HG03045 (cell line): ENCODE results near the gene SLX4IP.

ENCODE experiments used
- ATAC-seq: cut with Tn5 transposase; IDR thresholded peaks from one replicate; pipeline ENCODE4 v1.9.1; 2021; ENCODE audit warnings: mild to moderate bottlenecking, moderate library complexity; ENCODE audit not compliant: unreplicated experiment

SLX4IP gene

DNA sequence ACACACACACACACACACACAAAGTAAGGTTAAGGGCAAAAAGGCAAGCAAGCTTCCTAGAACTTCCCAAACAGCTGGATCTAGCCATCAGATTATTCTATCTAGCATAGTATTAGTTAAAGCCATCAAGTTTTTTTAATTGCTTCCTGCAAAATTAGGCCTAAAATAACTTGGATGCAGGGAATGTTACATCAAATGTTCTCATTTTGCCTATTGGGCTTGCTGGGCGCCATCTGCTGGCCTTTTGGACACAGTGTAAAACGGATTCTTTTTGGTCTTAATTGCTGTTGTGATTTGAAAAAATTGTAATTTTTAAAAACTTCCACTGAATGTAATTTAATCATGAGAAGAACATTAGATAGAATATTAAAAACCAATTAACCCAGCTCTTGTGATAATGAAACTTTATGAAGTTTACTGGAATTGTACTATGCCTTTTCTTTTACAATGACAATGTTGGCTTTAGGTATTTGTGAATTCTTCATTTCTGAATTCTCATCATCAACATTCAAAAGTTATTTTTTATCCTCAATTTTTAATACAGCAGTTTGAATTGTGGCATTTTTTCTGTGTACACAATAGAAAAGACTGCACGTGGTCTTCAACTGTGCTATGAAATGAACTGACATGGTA is 7.9 kb upstream of the SLX4IP start:
- ATAC-seq: no peak

DNA sequence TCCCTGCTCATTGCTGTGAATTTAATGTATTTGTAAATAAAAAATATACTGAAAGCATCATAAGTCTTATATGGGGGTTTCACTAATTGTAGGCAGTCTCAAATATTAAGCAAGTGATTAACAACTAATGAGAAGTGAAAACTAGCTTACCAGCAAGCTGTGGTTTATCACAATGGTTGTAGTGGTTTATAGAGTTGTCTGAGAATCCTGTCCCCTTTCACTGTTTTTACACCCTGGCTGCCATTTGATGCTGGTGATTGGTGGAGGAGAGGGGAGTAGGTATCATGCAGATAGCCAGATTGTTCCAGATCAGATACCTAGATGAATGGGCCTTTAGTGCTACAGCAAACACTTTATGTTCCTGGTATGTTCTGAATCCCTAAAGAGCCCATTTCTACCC is 7.1 kb upstream of the SLX4IP start:
- ATAC-seq: no peak

DNA sequence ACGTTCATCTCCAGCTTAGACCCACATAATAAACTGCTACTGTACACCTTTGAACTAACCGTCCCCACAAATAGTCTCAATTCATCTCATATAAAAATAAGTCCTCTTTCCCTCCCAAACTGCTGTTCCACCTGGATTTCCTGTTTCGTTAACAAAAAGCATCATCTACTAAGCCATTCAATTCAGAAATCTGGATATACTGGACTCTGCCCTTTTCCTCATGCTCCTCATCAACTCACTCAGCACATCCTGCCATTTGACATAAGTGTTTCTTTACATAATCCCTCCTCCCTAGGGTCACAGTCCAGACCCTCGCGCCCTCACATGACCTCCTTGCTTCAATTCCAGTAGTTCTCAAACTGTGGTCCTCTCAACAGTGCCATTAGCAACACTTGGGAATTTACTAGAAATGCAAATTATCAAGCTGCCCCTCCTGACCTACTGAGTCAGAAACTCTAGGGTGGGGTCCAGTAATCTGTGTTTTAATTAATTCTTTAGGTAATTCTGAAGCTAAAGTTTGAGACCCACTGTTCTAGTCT is 5.6 kb upstream of the SLX4IP start:
- no peak for ATAC-seq

DNA sequence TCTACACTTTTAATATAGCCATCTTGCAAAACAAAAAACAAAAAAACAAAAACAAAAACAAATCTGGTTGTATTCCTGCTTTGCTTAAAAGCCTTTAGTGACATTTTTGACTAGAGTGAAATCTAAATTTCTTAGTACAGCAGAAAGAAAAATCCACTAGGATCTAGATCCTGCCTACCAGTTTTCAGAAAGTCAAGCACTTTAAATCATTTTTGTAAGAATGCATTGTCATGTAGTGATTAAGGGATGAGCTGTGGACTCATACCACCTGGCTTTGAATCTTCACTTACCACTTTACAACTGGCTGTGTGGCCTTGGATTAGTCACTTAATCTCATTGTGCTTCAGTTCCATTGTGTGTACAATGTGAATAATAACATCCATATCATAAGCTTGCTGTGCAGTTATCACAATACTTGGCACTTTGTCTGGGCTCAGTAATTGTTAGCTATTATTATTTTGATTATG is 5.1 kb upstream of the SLX4IP start:
- ATAC-seq: no peak

- no peak for ATAC-seq
Observed at GRCh38 chr20:10430704-10431103, 4.4 kb upstream of the SLX4IP start.

DNA sequence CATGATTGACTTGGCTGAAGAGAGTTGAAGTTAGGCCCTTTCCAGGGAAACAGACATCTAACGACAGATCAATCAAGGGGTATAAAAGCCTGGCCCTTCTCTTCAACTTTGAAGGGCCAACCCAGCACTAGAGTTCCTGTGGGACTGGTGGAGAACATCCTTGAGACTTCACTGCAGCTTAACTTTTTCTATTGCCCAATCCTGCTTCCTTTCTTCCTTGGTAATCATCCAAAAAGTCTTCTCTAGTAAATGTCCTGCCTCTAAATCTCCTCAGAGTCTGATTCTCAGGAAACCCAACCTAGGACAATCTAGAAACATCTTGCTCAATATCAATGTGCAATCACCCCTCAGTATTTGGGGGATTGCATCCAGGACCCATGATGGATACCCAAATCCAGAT is 3.0 kb upstream of the SLX4IP start:
- no peak for ATAC-seq

DNA sequence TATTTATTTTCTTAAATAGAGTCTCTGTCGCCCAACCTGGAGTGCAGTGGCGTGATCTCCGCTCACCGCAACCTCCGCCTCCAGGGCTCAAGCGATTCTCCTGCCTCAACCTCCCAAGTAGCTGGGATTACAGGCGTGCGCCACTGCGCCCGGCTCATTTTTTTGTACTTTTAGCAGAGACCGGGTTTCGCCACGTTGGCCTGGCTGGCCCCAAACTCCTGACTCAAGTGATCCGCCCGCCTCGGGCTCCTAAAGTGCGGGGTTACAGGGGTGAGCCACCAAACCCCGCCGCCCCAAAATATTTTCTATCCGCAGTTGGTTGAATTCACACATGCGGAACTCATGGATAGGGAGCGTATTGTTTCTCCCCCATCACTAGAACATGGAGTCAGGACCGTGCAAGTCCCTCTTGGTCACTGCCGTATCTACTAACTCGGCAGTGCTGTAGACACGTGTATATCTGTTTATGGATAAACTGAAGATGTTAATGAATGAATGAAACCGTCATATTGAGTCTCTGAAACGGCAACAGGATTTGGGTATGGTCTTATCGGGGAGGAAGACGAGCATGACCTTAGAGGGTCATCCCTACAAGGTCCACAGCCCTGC is 2.0 kb upstream of the SLX4IP start:
- no peak for ATAC-seq

DNA sequence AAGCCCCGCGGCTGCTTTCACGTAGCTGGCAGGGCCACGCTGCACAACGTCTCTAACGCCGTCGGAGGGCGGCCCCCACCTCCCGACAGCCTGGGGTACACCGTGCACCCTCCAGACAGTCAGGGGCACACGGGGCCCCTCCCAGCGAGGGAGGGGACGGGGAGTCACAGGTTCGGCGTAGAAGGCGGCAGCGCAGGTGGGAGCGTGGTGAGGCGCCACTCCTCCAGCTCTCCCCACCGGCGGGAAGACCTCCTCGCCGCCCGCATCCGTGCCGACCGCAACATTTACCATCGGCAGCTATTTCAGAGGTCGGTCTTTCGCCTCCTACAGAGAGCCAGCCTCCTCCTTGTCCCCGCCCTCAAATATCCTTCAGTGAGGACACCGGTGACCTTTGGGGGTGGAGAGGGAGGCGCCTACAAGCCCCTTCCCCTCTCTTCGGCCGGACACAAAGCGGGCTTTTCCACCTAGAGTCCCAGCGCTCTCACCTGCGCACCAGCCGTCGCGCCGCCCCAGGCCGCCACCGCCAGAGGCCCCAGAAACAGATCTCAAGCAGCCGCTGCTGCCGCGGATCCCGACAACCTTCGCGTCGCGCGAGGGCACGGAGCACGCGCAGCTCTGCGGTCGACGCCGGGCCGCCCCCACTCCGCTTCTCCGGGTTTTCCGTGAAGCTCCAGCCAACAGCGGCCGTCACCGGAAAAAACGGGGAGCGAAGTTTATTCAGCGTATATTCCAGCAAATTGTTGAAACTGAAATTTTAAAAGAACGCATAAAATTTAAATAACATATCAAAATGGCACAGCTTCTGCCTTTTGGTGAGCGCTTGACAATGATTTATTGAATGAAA is 1.3 kb upstream of the SLX4IP start, which contains the start of gene MKKS:
MKKS (minus strand) TSS at position 600 of the 844 bp plus-strand sequence. CDS start 20,708 bp downstream, outside the sequence.
- peak; percentile 69 for ATAC-seq

DNA sequence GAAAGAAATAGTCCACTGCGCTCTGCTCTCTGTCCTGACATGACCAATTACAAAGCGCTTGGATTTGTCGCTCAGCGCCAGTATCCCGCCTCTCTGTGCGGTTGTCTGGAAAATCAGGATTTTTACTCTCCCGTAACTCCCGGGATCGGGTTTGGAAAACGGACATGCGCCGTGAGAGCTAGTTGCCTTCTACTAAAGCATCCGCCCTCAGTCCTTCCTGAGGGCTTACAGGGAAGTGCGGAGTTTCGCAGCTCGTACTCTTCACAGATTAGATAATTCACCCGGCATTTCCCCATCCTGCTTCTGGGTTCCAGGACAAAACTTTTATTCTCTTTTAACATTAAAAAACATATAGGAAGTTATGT is 656 bp upstream of the SLX4IP start:
- ATAC-seq: peak; percentile 60

GRCh38 chr20:10436053-10436699 is 1.1 kb downstream of the SLX4IP start:
- ATAC-seq: no peak

DNA sequence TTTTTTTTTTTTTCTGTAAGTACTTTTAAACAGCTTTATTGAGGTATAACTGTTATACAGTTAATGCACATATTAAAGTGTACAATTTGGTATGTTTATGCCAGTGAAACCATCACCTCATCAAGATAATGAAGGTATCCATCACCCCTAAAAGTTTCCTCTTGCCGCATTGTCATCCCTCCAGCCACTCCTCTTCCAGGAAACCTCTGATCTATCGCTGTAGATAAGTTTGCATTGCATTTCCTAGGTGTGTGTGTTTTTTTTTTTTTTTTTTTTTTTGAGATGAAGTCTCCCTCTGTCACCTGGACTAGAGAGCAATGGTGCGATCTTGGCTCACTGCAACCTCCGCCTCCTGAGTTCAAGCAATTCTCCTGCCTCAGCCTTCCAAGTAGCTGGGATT is 3.1 kb downstream of the SLX4IP start:
- ATAC-seq: no peak

DNA sequence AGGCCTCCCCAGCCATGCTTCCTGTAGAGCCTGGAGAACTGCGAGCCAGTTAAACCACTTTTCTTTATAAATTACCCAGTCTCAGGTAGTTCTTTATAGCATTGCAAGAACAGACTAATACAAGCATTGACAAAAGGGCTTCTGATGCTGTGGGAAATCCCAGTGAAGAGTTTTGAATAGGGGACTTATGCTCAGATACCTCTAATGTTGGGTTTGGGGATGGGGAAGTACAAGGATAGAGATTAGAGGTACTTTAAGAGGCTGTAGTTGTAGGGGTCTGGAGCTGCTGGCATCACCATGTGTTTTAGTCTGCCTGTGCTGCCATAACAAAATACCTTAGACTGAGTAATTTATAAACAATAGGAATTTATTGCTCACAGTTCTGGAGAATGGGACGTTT is 8.8 kb downstream of the SLX4IP start:
- ATAC-seq: no peak

DNA sequence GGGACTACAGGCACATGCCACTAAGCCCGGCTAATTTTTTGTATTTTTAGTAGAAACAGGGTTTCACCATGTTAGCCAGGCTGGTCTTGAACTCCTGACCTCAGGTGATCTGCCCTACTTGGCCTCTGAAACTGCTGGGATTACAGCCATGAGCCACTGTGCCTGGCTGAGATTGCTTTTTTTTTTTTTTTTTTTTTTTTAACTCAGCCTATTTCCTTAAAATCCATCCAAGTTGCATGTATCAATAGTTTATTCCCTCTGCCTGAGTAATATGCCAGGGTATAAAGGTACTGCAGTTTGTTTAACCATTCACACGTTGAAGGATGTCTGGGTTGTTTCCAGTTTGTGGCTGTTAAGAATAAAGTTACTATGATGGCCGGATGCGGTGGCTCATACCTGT is 10.7 kb downstream of the SLX4IP start:
- ATAC-seq: no peak

- ATAC-seq: peak; percentile 90
Observed at GRCh38 chr20:10447028-10447427, 11.9 kb downstream of the SLX4IP start.

- no peak for ATAC-seq
Observed at GRCh38 chr20:10448270-10449156, 13.4 kb downstream of the SLX4IP start.

- ATAC-seq: no peak
Observed at GRCh38 chr20:10449270-10449669, 14.2 kb downstream of the SLX4IP start.

DNA sequence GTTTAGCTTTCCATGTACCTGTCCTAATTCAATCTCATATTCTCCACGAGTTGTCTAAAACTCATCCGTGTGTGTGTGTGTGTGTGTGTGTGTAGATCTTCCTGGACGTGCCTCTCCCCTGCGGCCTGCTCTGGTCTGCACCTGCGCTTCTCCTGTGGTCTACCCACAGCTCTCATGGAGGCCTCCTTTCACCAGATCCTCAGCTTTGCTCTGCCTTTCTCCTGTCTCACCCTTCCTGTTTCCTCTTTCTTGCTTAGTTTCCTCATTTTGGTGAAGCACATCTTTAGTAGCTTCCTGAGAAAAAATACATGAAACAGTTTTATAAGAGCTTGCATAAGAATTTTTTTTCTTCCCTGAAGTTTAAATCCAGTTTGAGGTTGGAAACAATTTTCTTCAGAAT is 18.1 kb downstream of the SLX4IP start:
- ATAC-seq: peak; percentile 94

- no peak for ATAC-seq
Observed at GRCh38 chr20:10454151-10454750, 19.1 kb downstream of the SLX4IP start.

- ATAC-seq: no peak
Observed at GRCh38 chr20:10461495-10461894, 26.4 kb downstream of the SLX4IP start.

- no peak for ATAC-seq
Observed at GRCh38 chr20:10462516-10462915, 27.4 kb downstream of the SLX4IP start.
